GM18858 (cell line): ENCODE measurements around the gene SLC5A9.

Source experiments
- ATAC-seq: cut with Tn5 transposase; IDR thresholded peaks from one replicate; pipeline ENCODE4 v1.9.1; 2021; ENCODE audit not compliant: unreplicated experiment

The SLC5A9 gene

DNA sequence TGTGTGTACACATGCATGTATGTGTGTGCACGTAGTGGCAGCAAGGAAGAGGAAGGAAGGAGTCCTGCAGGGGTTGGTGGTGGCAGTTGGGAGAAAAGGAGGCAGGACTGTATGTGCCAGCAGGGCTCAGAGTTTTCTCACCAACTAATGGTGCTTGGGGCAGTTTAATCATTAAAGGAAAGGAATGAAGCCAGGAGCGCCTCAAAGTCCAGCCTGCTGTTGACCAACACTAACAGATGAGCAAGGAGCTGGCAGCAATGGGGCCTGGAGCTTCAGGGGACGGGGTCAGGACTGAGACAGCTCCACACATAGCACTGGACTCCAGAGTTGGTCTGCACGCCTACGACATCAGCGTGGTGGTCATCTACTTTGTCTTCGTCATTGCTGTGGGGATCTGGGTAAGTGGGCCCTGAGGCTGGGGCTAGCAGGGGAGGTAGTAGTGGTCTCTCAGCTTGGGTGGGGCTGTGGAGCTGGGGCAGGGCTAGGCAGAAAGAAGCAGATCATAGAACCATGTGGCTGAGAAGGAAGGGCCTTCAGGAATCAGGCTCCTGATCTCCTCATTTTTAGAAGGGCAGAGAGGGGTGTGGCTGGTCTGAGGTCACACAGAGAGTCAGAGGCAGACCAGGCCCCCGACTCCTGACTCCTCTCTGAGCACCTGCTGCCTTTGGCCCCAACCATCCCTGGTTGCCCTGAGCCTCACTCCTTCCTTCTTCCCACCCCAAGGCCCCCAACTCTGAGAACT lies at the start of gene SLC5A9:
Gene SLC5A9, plus strand, starts transcription at position 216 of the 742 bp plus-strand sequence. Its CDS starts 21 bp downstream, at position 237.
- ATAC-seq, result no peak

DNA sequence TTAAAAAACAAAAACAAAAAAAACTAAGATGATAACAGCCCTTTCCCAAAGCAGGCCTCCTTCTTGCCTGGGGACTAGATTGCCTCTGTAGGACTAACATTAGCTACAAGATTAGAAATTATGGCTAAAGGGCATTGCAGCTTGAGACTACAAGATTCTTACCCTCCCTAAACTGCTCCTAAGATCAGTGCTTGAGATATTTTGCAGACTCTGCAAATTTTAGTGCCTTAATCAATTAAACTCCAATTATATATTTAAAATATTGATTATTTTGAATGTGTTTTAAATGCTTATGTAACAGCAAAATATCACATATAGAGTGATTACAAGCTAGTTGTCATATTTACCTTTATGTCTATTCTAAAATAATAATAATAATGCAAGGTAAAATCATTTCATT lies 47.4 kb upstream of the SLC5A9 start:
- no peak for ATAC-seq

DNA sequence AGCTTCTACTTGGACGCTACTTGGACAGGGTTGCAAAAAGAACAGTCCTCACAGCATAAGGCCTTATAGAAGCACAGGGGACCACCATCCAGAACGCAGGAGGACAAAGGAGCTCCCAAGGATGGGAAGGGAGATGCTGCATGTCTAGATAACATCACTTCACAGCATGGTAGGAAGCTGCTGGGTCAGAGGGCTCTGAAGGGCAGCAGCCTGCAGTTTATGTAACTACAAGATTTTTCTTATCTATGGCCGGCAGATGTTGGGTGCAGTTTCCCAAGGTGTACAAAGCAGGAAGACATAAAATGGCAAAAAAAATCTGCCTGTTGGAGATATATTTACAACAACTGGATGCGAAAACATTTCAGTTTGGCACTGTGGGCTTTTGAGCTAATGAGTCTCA lies 45.3 kb upstream of the SLC5A9 start:
- ATAC-seq, result no peak

DNA sequence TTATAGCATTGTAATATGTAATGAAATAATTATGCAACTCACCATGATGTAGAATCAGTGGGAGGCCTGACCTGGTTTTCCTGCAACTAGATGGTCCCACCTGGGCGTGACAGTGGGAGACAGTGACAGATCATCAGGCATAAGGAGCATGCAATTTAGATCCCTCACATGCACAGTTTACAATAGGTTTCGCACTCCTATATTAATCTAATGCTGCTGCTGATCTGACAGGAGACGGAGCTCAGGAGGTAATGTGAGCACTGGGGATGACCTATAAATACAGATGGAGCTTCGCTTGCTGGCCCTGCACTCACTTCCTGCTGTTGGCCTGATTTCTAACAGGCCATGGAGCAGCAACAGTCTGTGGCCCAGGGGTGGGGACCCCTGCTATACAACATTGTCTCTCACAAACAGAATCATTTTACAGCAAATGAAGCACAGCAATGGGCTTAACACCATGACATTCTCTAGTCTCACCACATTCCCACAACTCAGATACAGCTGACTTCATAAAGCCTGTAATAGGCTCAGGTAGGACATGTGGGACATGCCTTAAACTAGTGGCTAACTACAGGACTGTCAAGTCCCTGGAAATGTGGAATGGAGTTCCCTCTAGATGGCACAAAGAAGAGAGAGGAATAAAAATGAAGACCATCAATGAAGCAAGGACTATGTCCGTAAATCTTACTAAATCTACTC lies 40.7 kb upstream of the SLC5A9 start:
- ATAC-seq, result no peak

DNA sequence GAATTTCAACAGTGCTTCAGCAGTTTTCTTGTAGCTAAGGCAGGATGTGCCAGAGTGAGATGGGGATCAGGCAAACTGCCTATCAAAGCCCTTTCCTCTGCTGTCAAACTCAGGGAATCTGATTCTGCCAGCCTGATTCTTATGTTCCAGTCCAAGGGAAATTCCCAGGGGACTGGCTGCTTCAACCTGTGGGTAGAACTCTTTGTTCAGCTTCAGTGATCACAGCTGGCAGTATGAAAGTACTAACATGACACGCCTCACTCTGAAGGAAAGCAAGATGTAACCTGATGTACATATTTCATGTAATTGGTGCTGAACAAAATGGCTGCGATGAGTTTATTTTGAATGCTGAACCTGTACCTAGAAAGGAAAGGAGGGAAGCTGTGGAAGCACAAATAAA lies 40.1 kb upstream of the SLC5A9 start:
- ATAC-seq, result no peak

DNA sequence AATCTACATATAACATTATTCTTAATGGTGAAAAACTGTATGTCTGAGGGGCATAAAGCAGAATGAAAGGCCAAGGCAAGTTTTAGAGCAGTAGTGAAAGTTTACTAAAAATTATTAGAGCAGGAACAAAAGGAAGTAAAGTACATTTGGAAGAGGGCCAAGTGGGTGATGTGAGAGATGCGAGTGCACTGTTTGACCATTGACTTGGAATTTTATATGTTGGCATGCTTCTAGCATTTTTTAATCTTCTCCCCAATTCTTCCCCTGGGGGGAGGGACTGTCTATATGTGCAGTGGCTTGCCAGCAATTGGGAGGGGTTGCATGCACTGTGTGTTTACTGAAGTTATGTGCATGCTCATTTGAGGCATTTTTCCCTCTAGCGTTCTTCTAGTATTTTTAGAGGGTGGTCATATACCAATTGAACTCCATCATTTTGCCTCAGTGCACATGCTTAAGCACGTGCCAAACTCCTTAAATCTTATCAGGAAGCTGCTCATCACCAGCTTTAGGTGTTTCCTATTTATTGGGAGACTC lies 36.1 kb upstream of the SLC5A9 start:
- no peak for ATAC-seq

DNA sequence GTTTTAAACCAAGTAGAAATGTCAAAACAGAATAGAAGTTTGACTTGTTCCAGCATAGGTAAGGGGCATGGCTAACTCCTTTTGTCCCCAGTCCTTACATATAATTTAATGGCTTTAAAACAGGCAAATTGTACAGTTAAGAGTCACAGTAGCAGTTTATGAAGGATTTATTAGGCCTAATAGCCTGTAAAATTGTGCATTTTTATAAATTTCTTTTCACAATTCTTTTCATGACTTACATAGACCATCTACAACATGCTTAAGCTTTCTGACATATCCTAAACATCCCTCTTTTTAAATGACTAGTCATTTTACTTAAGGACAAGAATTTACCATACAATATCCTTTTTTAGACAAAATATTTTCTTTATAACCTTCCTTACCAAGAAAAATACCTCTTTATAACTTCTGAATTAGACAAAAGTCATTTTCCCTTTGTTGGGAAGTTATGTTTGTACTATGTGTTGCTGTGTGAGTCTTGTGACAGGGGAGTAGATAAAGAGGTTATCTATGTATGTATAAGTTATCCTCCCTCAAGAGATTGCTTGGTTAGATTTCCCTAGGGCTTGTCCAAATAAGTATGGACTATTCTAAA lies 34.5 kb upstream of the SLC5A9 start:
- ATAC-seq, result no peak

DNA sequence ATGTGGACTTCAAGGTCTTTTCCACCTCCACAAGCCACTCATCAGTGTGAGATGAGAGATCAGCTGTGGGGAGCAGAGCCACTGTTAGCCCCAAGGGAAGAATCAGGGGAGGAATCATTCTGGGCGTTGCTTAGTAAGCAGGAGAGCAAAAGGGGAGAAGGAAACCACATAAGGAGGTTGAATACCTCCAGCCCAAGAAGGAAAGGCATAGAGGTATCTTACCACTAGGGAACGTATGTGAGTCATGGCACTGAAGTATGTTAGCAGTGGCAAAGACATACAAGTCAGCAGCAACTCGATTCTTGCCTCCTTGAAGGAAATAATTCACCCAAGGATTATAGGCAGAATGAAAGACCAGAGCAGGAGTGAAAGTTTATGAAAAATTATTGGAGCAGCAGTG lies 31.6 kb upstream of the SLC5A9 start:
- no peak for ATAC-seq

DNA sequence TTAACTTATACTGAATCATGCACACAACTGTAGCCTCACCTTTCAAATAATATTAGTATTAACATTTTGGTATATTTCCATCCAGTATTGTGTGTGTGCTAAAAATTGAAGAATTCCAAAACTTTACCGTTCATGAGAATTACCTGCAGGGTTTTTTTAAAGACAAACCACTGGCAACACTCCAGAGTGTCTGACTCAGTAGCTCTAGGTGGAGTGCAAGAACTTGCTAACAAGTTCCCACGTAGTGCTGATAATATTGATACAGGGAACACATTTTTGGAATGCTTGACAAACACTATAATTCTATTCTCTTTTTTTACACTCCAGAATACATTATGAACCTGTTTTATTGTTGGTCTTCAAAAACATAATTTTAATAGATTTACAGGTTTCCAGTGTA lies 27.7 kb upstream of the SLC5A9 start:
- no peak for ATAC-seq

DNA sequence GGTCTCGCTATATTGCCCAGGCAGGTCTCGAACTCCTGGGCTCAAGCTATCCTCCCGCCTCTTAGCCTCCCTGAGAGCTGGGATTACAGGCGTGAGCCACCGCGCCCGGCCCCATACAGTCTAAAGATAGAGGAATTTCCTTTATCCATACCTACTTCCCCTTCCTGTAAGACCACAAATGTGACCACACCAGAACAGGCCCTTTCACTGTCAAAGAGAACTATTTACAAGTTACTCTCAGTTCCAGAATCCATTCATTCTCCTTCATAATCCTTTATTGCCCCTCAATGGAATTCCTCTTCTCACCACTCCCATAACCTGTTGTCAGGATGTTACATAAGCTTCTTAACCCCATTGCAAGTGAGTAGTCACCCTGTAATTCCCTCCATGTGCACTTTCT lies 26.3 kb upstream of the SLC5A9 start:
- ATAC-seq, result no peak

DNA sequence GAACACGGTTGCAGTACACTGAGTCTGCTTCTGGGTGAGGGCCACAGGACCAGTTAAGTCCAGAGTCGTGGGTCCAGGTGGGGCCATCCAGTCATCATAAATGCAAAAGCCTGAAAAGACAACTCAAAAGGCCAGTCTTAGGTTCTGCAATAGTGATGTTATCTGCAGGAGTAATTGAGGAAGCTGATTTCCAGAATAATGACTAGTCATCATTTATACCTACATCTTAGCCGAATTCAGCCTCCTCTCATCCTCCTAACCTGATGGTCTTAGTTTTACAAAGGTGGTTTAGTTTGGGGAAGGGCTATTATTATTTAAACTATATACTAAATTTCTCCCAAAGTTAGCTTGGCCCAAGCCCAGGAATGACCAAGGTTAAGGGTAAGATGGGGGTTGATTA lies 23.5 kb upstream of the SLC5A9 start:
- no peak for ATAC-seq

DNA sequence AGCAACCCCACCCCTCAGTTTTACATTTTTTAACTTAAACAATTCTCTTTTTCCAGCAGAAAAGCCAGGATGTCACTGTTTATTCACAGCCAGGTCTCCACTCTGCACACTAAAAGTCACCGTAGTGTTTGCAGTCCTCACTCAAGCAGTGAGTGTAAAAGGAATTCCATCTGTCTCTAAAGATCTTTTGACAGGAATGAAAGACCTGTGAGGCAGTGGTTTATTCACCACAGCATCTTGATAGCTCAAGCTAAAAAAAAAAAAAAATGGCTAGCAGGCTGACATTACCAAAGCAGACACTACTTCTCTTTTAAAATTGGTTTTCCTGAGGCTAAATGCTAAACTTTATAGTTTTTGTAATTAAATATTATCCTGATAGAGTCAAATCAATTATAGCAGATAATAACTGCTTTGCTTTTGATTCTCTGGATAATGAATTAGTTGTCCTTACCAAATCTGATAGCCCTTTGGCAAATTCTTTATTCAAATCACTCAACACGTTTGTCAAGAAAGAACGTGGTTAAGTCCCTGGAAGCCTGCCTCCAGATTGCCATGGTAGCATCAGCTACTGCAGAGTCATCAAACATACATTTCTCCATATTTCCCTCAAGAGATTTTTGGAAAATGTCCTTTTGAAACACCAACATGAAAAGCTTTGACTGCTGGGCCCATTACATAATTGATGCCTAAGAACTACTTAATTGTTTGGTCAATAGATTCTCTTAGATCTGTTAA lies 22.2 kb upstream of the SLC5A9 start:
- ATAC-seq, result no peak

DNA sequence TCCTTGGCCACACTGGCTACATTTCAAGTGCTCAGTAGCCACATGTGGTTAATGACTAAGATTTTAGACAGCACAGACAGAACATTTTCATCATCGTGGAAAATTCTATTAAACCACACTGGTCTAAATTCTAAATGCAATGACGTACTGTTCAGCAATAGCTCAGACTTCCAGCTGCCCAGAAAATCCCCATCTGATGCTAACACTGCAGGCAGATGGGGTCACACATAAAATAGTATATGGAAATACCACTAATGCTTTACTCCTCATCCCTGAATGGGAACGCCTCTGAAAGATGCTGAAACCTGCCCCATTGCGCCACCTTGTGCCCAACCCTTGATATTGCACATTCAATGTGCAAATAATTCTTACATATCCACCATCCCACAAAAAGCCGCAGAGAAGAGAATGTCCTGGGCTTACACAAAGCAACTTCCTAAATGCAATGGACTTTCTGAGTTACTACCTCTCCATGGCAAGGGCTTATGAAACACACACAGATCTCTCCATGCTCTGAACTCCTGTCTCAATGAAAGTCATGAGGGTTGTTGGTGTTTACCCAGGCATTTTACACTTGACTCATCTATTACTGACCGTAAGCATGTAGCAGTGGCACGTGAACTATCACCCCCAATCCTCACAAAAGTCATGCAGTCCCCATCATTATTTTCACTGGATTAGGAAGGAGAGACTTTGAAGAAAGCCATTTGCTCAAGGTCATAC lies 20.3 kb upstream of the SLC5A9 start:
- ATAC-seq, result no peak

DNA sequence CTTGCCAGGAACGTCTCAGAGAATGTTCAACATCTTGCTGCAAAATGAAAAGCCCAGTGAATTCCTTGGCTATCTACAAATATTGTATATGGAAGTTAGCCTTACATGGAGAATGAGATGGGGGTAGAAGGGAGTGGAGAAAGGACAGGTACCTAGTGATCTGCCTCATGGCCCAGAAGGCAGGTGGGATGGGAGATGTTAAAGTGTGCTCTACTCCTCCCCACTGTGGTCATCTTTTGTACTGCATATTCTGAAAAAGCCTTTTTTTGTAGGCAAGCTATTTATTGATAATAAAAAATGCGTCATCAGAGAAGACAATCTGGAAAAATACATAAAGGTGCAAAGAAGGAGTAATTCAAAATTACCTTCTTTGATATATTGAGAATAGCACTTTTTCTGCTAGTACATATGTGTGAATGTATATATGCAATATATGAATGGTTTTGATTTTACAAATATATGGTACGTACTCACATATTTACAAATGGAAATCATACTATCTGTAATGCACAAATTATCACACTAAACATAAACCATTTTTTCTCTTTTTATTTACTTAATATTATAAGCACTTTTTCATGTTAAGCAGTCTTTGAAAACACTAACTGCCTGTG lies 19.1 kb upstream of the SLC5A9 start:
- peak; percentile 42 for ATAC-seq

DNA sequence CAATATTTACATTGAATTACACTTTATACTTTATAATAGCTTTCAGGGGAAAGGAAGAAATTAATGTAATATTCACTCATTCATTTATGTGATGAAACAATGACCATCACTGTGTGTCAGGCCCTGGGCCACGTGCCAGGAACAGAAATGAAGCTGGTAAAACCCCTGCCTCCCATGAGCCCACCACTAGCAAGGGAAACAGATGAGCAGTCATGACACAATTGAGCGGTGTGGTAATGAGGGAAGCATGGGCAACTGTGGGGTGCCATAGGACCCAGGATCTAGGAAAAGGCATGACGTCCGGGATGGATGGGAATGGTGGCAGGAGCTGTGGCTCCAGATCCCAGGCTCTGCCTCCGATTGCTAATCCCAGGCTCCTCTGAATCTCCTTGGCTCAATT lies 17.0 kb upstream of the SLC5A9 start:
- ATAC-seq, result no peak

DNA sequence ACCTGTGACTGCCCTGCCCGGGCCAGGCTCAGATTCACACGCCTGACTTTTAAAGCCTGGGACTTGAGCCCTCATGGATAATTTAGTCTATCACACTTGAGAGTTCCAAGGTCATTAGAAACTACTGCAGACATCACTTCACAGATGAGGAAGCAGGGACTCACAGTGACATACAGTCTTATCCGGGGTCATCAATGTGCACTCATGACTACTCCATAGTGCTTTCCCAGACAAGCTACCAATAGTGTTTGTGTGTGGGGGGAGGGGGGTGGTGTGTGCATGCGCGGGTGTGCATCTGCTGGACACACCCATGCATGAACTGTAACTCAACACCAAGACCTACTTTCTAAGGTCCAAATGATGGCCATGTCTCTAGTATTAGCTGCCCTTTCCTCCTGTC lies 16.1 kb upstream of the SLC5A9 start:
- no peak for ATAC-seq

DNA sequence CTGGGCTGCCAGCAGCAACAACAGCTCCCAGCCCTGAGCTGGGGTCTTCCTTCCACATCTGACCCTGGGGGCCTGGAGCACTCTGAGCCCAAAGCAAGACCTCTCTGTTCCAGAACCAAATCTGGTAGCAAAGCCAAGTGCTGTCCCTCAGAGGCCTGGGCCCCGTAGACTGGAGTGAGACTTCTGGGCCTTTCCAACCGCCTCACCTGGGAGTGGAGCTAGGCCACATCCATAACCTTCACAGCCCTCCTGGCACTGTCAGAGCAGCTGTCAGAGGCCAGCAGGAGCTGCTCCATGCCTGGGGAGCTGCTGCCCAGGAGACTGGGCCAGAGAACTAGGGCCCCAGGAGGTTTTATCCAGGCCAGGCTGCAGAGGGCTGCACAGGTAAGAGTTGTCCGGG lies 15.4 kb upstream of the SLC5A9 start:
- ATAC-seq, result no peak

DNA sequence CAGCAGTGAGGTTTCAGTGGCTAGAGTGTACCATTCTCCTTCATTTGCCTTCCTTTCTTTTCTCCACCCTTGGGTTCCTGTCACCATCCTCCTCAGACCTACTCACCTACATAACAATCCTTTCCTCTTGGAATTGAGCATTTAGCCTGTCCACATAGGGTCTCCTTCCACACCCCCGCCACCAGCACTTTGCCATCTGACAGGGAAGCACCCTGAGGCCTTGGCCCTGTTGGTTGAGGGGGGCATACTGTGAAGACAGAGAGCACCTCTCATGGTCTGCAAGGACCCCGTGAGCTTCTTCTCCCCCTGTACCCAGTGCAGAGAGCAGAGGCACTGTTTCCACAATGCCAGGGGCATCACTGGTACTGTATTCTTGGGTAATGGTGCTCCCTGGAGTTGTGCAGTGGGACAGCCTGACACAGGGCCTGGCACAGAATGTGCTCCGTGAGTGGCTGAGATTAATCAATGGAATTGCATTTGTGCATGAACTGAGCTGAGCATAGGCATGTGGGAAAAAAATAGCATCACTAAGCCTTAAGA lies 14.9 kb upstream of the SLC5A9 start:
- ATAC-seq, result no peak

DNA sequence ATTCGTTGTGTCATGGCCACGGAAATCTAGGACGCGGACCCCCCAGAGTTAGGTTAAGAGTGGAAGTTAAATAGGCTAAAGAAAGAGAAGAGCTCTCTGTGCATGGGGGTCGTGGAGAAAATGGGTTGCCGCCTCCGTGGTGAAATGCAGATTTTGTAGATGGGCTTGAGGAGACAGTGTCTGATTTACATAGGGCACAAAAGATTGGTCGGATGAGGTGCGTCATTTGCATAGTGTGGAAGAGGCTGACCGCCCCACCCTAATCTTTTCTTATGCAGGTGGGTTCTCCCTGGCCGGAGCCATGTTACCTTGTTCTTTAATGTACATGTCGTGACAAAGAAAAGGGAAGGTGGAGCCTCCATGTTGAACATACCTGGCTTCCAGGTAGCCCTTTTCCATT lies 14.3 kb upstream of the SLC5A9 start:
- no peak for ATAC-seq

DNA sequence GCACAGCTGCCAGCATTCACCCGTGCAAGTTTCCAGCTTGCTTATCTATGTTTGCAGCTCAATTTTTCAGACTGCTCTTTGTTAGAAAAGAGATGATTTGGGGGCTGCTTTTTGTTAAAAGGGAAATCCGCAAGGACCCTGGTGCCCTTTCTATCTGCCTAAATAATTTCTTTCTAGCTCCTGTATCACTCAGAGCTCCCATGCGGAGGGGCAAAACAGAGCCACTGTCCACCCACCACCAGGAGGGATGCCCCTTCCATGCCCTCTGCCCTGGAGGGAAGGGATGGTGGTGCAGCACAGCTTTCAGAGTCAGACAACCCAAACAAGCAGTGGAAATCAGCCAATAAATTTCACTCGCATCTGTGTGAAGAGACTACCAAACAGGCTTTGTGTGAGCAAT lies 13.9 kb upstream of the SLC5A9 start:
- no peak for ATAC-seq
